GM18526 (cell line): Measurements from ENCODE around the gene EEA1.

Experiments used
- POLR2A ChIP-seq: IDR thresholded peaks from 3 replicates; pipeline ENCODE4 v1.6.1; 2011; ENCODE audit not compliant: insufficient read length; ENCODE audit errors: extremely low read depth

Gene EEA1

GRCh38 chr12:92945659-92946220 lies 16.6 kb upstream of the EEA1 start:
- no peak for TF ChIP-seq POLR2A

GRCh38 chr12:92943482-92944250 lies 14.6 kb upstream of the EEA1 start:
- TF ChIP-seq POLR2A, result no peak

- TF ChIP-seq POLR2A, result no peak
Measured at GRCh38 chr12:92942905-92943304, 13.8 kb upstream of the EEA1 start.

GRCh38 chr12:92939116-92939515 lies 10.0 kb upstream of the EEA1 start:
- no peak for TF ChIP-seq POLR2A

- TF ChIP-seq POLR2A, result no peak
Measured at GRCh38 chr12:92938638-92939037, 9.5 kb upstream of the EEA1 start.

- TF ChIP-seq POLR2A, result no peak
Measured at GRCh38 chr12:92938018-92938417, 8.9 kb upstream of the EEA1 start.

- TF ChIP-seq POLR2A, result no peak
Measured at GRCh38 chr12:92933606-92934005, 4.5 kb upstream of the EEA1 start.

- no peak for TF ChIP-seq POLR2A
Measured at GRCh38 chr12:92930421-92930820, 1.3 kb upstream of the EEA1 start.

- TF ChIP-seq POLR2A, result no peak
Measured at GRCh38 chr12:92929983-92930382, 888 bp upstream of the EEA1 start.

GRCh38 chr12:92928421-92928961 lies 604 bp downstream of the EEA1 start:
- no peak for TF ChIP-seq POLR2A

- TF ChIP-seq POLR2A, result no peak
Measured at GRCh38 chr12:92927436-92928281, 1.4 kb downstream of the EEA1 start.

GRCh38 chr12:92927055-92927435 lies 2.0 kb downstream of the EEA1 start:
- no peak for TF ChIP-seq POLR2A

- TF ChIP-seq POLR2A, result no peak
Measured at GRCh38 chr12:92926549-92926948, 2.5 kb downstream of the EEA1 start.

GRCh38 chr12:92921877-92922276 lies 7.2 kb downstream of the EEA1 start:
- no peak for TF ChIP-seq POLR2A

GRCh38 chr12:92915365-92915764 lies 13.7 kb downstream of the EEA1 start:
- TF ChIP-seq POLR2A, result no peak

GRCh38 chr12:92914170-92914569 lies 14.9 kb downstream of the EEA1 start:
- TF ChIP-seq POLR2A, result no peak
